ENCODE data around the gene STK11. TPM values are rescaled to one million over a fixed set of nuclear protein-coding genes. Genes with fewer than 3 reads are reported as not detected.
A peak's percentile ranks its signal among the peaks of the same experiment; 100 is the strongest.

STK11 gene
- total RNA-seq, 3 donors from 2014 or later (not counting 1 experiment from before 2014, with no cell fraction given): 51.5 to 61.1 (median 54.0) TPM

DNA sequence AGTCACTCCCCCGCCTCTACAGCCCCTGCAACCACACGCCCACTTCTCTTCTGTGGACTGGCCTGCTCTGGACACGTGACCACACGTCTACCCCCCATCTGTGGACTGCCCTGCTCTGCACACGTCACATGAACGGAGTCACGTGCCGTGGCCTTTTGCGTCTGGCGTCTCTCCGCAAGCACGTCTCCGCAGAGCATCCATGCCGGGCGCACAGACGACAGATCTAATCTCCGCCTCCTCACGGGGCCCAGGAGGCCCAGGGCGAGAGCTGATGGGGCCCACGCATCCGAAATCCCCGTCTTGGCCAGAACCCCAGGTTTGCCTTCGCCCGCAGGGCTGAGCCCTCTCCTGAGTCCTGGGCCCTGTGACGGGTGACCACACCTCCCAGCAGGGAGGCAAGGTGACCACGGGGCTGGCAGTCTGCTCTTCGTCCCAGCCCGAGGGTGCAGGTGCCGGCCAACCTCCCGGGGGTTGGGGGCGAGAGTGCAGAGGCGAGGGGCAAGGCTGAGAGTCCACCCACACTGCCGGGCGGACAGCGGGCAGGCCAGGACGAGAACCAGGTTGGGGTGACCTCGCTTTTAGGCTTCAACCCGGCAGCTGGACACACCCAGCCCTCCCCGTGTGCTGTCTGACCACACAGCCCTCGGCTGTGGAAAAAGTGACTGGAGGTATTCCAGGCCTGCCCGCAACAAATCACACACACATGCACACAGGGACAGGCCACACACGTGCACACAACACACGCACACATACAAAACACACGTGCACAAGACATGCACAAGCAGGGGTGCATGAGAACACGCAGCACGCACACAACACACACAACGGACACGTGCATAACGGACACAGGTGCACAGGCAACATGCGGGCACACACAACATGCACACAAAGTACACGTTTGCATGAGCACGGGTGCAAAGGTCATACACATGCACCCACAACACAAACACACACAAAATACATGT, 35.4 kb upstream of the STK11 start:
- H3K36me3 ChIP-seq (ENCODE audit: control insufficient read depth, insufficient read depth, low read length): no peaks in the 10 kb centered on the region
- Mint-ChIP-seq H3K4me3 (peak overlapping the region; percentile 40), H3K9me3 (no peaks in the 10 kb centered on the region), H3K36me3 (no peaks in the 10 kb centered on the region), H3K4me1 (peaks cover 21 to 60% of the 10 kb centered on the region in 2 donors), H3K27me3 (ENCODE audit: low read depth in 2 of 2) (no peaks in the 10 kb centered on the region), H3K27ac (peak overlapping the region in 1 of 2 donors; percentile 79)
- WGBS (ENCODE audit: insufficient coverage): 86% methylated on average over 52 of the region's 52 CpGs
- intact Hi-C loops (cut with micrococcal nuclease): loop anchor here (5.0 kb wide), 1 partner anchor 38 kb away; no protein-coding TSS in a partner anchor
- no peak for ATAC-seq
- no peak for TF ChIP-seq CTCF (IDR thresholded peaks at IDR 0.05)
- no peak overlapping the region for H3K27ac ChIP-seq (ENCODE audit: low read length)
- no peak overlapping the region for H3K4me3 ChIP-seq (ENCODE audit: low read length)
- no peak for DNase-seq
- H3K27me3 ChIP-seq (ENCODE audit: control insufficient read depth, insufficient read depth, low read length): no peaks in the 10 kb centered on the region
- H3K4me1 ChIP-seq (ENCODE audit: control insufficient read depth, insufficient read depth, low read length): peaks cover 65% of the 10 kb centered on the region
- no peaks in the 10 kb centered on the region for H3K9me3 ChIP-seq (ENCODE audit: control insufficient read depth, insufficient read depth, low read length)

GRCh38 chr19:1170938-1171754, 34.4 kb upstream of the STK11 start:
- Mint-ChIP-seq H3K36me3 (no peaks in the 10 kb centered on the region), H3K27me3 (ENCODE audit: low read depth in 2 of 2) (no peaks in the 10 kb centered on the region), H3K4me1 (peaks cover 21 to 60% of the 10 kb centered on the region in 2 donors), H3K4me3 (peak overlapping the region; percentile 2), H3K27ac (peak overlapping the region in 1 of 2 donors; percentile 79), H3K9me3 (no peaks in the 10 kb centered on the region)
- Histone ChIP-seq H3K4me3 (ENCODE audit: low read length) (no peak overlapping the region), H3K36me3 (ENCODE audit: control insufficient read depth, insufficient read depth, low read length) (no peaks in the 10 kb centered on the region), H3K9me3 (ENCODE audit: control insufficient read depth, insufficient read depth, low read length) (no peaks in the 10 kb centered on the region), H3K4me1 (ENCODE audit: control insufficient read depth, insufficient read depth, low read length) (peaks cover 65% of the 10 kb centered on the region), H3K27me3 (ENCODE audit: control insufficient read depth, insufficient read depth, low read length) (no peaks in the 10 kb centered on the region), H3K27ac (ENCODE audit: low read length) (no peak overlapping the region)
- DNase-seq: no peak
- no peak for ATAC-seq
- 95% methylated on average over 36 of the region's 38 CpGs for WGBS (ENCODE audit: insufficient coverage)
- intact Hi-C loops (cut with micrococcal nuclease): loop anchor here (5.0 kb wide), 1 partner anchor 39 kb away; no protein-coding TSS in a partner anchor
- TF ChIP-seq CTCF (IDR thresholded peaks at IDR 0.05): no peak

- 92% methylated on average over 15 of the region's 15 CpGs for WGBS (ENCODE audit: insufficient coverage)
- no peak for ATAC-seq
- H3K27ac ChIP-seq (ENCODE audit: low read length): no peak overlapping the region
Observed at GRCh38 chr19:1171755-1172352, 33.7 kb upstream of the STK11 start.

More at GRCh38 chr19:1171755-1172352, 33.7 kb upstream of the STK11 start:
- no peaks in the 10 kb centered on the region for H3K9me3 ChIP-seq (ENCODE audit: control insufficient read depth, insufficient read depth, low read length)
- H3K36me3 ChIP-seq (ENCODE audit: control insufficient read depth, insufficient read depth, low read length): no peaks in the 10 kb centered on the region
- Mint-ChIP-seq H3K27ac (peak overlapping the region; percentile 67 to 93), H3K4me3 (peak overlapping the region; percentile 92), H3K27me3 (ENCODE audit: low read depth in 2 of 2) (no peaks in the 10 kb centered on the region), H3K4me1 (peaks cover 21 to 60% of the 10 kb centered on the region in 2 donors), H3K9me3 (no peaks in the 10 kb centered on the region), H3K36me3 (no peaks in the 10 kb centered on the region)
- no peak for TF ChIP-seq CTCF (IDR thresholded peaks at IDR 0.05)
- no peak for DNase-seq
- no peaks in the 10 kb centered on the region for H3K27me3 ChIP-seq (ENCODE audit: control insufficient read depth, insufficient read depth, low read length)
- H3K4me1 ChIP-seq (ENCODE audit: control insufficient read depth, insufficient read depth, low read length): peaks cover 65% of the 10 kb centered on the region
- H3K4me3 ChIP-seq (ENCODE audit: low read length): no peak overlapping the region
- intact Hi-C loops (cut with micrococcal nuclease): loop anchor here (5.0 kb wide), 1 partner anchor 40 kb away; no protein-coding TSS in a partner anchor
